Thoracic aorta (tissue), 2 donors: ENCODE data around the gene SET. TPM values are rescaled to one million over a fixed set of nuclear protein-coding genes. Genes with fewer than 3 reads are reported as not detected.

Experiments
- ATAC-seq: fragments of 150-250 bp; one replicate; pipeline ENCODE4 v1.8.0; 2017; ENCODE audit warnings: low read depth; ENCODE audit not compliant: insufficient number of reproducible peaks, low FRiP score
- DNase-seq: peaks from one replicate; pipeline ENCODE4 v3.0.0-alpha.2; 2020; ENCODE audit warnings: low spot score
- H3K27ac ChIP-seq, 2 donors: fragments of 200-600 bp; sonication (generic); 1 replicate in 1 of 2; 2 replicates in 1 of 2; pipeline ENCODE4 v1.5.1; 2016; ENCODE audit warnings: mild to moderate bottlenecking in 2 of 2, moderate library complexity in 2 of 2
- H3K27me3 ChIP-seq: fragments of 200-600 bp; sonication (generic); replicated peaks from 2 replicates; pipeline ENCODE4 v1.6.0; 2016; ENCODE audit warnings: mild to moderate bottlenecking; ENCODE audit not compliant: insufficient read depth
- H3K36me3 ChIP-seq: fragments of 200-600 bp; sonication (generic); one replicate; pipeline ENCODE4 v1.5.1; 2016
- H3K4me1 ChIP-seq, 2 donors: fragments of 200-600 bp; sonication (generic); 1 replicate in 1 of 2; 2 replicates in 1 of 2; pipeline versions ENCODE4 v1.5.1 to v1.6.0; 2016; ENCODE audit warnings: low read depth in 2 of 2, mild to moderate bottlenecking in 1 of 2; ENCODE audit not compliant: control insufficient read depth in 1 of 2
- H3K4me3 ChIP-seq: fragments of 200-600 bp; sonication (generic); 2 replicates; pipeline ENCODE4 v1.5.1; 2016; ENCODE audit warnings: mild to moderate bottlenecking
- H3K9me3 ChIP-seq: fragments of 200-600 bp; sonication (generic); 2 replicates; pipeline ENCODE4 v1.5.1; 2016
- total RNA-seq, 2 donors: library from RNA; depleted of rRNA; stranded (reverse); fragments of >200 nt; gene quantifications; one replicate each; pipeline versions ENCODE4 v1.1.0 to v1.2.3, GENCODE V29; 2016
- TF ChIP-seq, protein P1 (sequence below): fragments of 200-600 bp; sonication (generic); IDR thresholded peaks from one replicate; pipeline ENCODE4 v1.5.1; 2019; ENCODE audit warnings: antibody characterized with exemption

Gene SET
- total RNA-seq, 2 donors from 2014 or later, result 83.3 to 201 TPM

DNA sequence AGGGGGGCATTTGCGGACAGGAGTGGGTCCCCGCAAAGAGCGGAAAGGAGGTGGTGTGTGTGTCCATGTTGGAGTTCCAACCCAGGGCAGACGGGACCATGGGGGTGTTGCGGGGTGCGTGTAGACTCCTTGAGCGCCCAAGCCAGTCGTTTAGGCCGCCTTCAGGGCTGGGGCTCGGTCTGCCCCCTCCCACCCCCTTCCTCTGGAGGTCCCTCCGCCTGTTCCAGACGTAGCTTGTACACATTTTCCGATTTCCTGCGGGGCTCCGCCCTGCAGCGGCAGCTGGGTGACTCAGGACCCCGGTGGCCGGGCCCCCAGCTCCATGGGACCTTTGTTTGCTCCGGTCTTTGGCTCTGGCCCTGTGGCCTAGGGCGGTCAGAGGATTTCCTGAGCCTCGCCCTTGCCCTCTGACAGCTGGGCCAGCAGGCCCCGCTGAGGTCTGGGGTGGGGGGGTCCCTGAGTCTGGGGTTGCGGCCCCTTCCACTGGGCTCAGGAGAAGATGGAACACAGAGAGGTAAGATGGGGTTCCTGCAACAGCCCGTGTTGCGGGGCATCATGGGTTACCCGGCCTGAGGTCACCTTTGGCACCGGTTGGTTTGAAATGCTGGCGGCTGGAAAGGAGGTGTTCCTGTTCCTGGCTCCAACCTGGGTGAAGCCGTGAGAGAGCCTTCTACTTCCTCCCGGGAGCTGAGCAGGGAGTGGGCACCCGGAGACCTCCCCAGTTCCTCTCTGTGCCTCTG lies 14.8 kb downstream of the SET start:
- peak overlapping the region; percentile 85 for H3K4me3 ChIP-seq
- no peaks in the 10 kb centered on the region for H3K36me3 ChIP-seq
- no peak for ATAC-seq
- no peak overlapping the region for H3K27ac ChIP-seq
- H3K9me3 ChIP-seq, result no peaks in the 10 kb centered on the region
- no peak for DNase-seq
- no peaks in the 10 kb centered on the region for H3K27me3 ChIP-seq
- H3K4me1 ChIP-seq, result peaks cover 0 to 8% of the 10 kb centered on the region in 2 donors
- TF ChIP-seq, protein P1, sequence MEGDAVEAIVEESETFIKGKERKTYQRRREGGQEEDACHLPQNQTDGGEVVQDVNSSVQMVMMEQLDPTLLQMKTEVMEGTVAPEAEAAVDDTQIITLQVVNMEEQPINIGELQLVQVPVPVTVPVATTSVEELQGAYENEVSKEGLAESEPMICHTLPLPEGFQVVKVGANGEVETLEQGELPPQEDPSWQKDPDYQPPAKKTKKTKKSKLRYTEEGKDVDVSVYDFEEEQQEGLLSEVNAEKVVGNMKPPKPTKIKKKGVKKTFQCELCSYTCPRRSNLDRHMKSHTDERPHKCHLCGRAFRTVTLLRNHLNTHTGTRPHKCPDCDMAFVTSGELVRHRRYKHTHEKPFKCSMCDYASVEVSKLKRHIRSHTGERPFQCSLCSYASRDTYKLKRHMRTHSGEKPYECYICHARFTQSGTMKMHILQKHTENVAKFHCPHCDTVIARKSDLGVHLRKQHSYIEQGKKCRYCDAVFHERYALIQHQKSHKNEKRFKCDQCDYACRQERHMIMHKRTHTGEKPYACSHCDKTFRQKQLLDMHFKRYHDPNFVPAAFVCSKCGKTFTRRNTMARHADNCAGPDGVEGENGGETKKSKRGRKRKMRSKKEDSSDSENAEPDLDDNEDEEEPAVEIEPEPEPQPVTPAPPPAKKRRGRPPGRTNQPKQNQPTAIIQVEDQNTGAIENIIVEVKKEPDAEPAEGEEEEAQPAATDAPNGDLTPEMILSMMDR, result no peak

- Histone ChIP-seq H3K9me3 (no peaks in the 10 kb centered on the region), H3K27me3 (no peaks in the 10 kb centered on the region), H3K27ac (no peak overlapping the region), H3K4me3 (no peak overlapping the region), H3K36me3 (no peaks in the 10 kb centered on the region), H3K4me1 (peaks cover 0 to 8% of the 10 kb centered on the region in 2 donors)
- DNase-seq (no peak), ATAC-seq (no peak)
- TF ChIP-seq, protein P1, result no peak
These were observed 15.3 kb downstream of the SET start for GRCh38 chr9:128704356-128704670.

GRCh38 chr9:128705051-128705965 lies 16.3 kb downstream of the SET start:
- no peak for ATAC-seq
- no peaks in the 10 kb centered on the region for H3K27me3 ChIP-seq
- H3K27ac ChIP-seq, result no peak overlapping the region
- TF ChIP-seq, protein P1, result no peak
- DNase-seq, result no peak
- no peak overlapping the region for H3K4me3 ChIP-seq
- no peaks in the 10 kb centered on the region for H3K9me3 ChIP-seq
- H3K4me1 ChIP-seq, result peaks cover 0 to 8% of the 10 kb centered on the region in 2 donors
- H3K36me3 ChIP-seq, result no peaks in the 10 kb centered on the region

DNA sequence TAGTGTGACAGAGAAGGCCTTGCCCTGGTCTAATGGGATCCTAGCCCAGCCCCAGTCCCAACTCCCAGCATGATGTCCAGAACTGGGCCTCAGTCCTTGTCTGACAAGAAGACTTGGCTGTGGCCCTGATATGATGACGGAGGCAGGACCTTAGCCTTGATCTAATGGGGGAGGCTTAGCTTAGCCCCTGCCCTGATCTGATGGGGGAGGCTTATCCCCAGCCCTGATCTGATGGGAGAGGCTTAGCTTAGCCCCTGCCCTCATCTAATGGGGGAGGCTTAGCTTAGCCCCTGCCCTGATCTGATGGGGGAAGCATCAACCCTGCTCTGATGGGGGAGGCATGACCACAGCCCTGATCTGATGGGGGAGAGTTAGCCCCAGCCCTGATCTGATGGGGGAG lies 17.0 kb downstream of the SET start:
- Histone ChIP-seq H3K4me1 (peaks cover 0 to 8% of the 10 kb centered on the region in 2 donors), H3K36me3 (no peaks in the 10 kb centered on the region), H3K4me3 (no peak overlapping the region), H3K27me3 (no peaks in the 10 kb centered on the region), H3K9me3 (no peaks in the 10 kb centered on the region), H3K27ac (no peak overlapping the region)
- TF ChIP-seq, protein P1, result no peak
- DNase-seq, result no peak
- no peak for ATAC-seq

GRCh38 chr9:128706671-128707381 lies 17.8 kb downstream of the SET start:
- Histone ChIP-seq H3K27ac (no peak overlapping the region), H3K9me3 (no peaks in the 10 kb centered on the region), H3K4me1 (peaks cover 0 to 8% of the 10 kb centered on the region in 2 donors), H3K4me3 (no peak overlapping the region), H3K36me3 (no peaks in the 10 kb centered on the region), H3K27me3 (no peaks in the 10 kb centered on the region)
- no peak for DNase-seq
- no peak for ATAC-seq
- TF ChIP-seq, protein P1, result no peak
